PC-3 (cell line): ENCODE results near the gene ACAD11. TPM values are rescaled to one million over a fixed set of nuclear protein-coding genes. Genes with fewer than 3 reads are reported as not detected.
A peak's percentile ranks its signal among the peaks of the same experiment; 100 is the strongest.

ENCODE experiments used
- ATAC-seq: fragments of 200-7000 bp; cut with Tn5 transposase; 2 replicates; pipeline ENCODE4 v1.9.1; 2020; ENCODE audit warnings: mild to moderate bottlenecking, moderate library complexity
- BruUV-seq: library from RNA; stranded (reverse); fragments of 400-500 nt; replicated peaks from 2 replicates; lab custom pipeline; 2021; lab: Mats Ljungman, UMichigan
- CTCF ChIA-PET: fragments of 300-600 bp; sonication (Branson Sonifier 250); formaldehyde crosslinking; loops from one replicate; lab custom pipeline; 2022; ENCODE audit warnings: antibody characterized with exemption; lab: Charles Lee
- POLR2A ChIA-PET: fragments of 300-600 bp; sonication (Branson Sonifier 250); formaldehyde crosslinking; loops from one replicate; lab custom pipeline; 2022; ENCODE audit warnings: antibody characterized with exemption; ENCODE audit not compliant: unreplicated experiment; lab: Charles Lee
- DNase-seq: peaks from one replicate; pipeline ENCODE4 v3.0.0-alpha.2; 2015
- H2AFZ ChIP-seq: fragments of 300-600 bp; sonication (generic); 2 replicates; pipeline ENCODE4 v1.6.0; 2016; ENCODE audit warnings: antibody characterized with exemption, low read length
- H3F3A ChIP-seq: fragments of 300-600 bp; sonication (generic); one replicate; pipeline ENCODE4 v1.6.0; 2017; ENCODE audit warnings: antibody characterized with exemption, low read length, control low read depth, mild to moderate bottlenecking; ENCODE audit not compliant: unreplicated experiment
- H3K27ac ChIP-seq: fragments of 300-600 bp; sonication (generic); 2 replicates; pipeline ENCODE4 v1.5.1; 2016; ENCODE audit warnings: mild to moderate bottlenecking, low read length
- H3K27me3 ChIP-seq: fragments of 300-600 bp; sonication (generic); 2 replicates; pipeline ENCODE4 v1.6.1; 2016; ENCODE audit warnings: low read length, mixed read lengths
- H3K36me3 ChIP-seq: fragments of 300-600 bp; sonication (generic); 2 replicates; pipeline ENCODE4 v1.6.1; 2016; ENCODE audit warnings: low read depth, mixed run types, low read length, mixed read lengths
- H3K4me1 ChIP-seq: fragments of 300-600 bp; sonication (generic); 2 replicates; pipeline ENCODE4 v1.5.1; 2016; ENCODE audit warnings: low read length; ENCODE audit not compliant: insufficient read depth
- H3K4me2 ChIP-seq: fragments of 300-600 bp; sonication (generic); 2 replicates; pipeline ENCODE4 v1.6.0; 2016; ENCODE audit warnings: low read length
- H3K4me3 ChIP-seq: fragments of 300-600 bp; sonication (generic); 2 replicates; pipeline ENCODE4 v1.5.1; 2016; ENCODE audit warnings: mild to moderate bottlenecking, low read length, mixed read lengths
- H3K79me2 ChIP-seq: fragments of 300-600 bp; sonication (generic); 2 replicates; pipeline ENCODE4 v1.6.1; 2017; ENCODE audit warnings: low read length, mixed read lengths
- H3K9ac ChIP-seq: fragments of 300-600 bp; sonication (generic); 2 replicates; pipeline ENCODE4 v1.6.0; 2016; ENCODE audit warnings: mild to moderate bottlenecking, low read length
- H3K9me2 ChIP-seq: fragments of 300-600 bp; sonication (generic); replicated peaks from 2 replicates; pipeline ENCODE4 v1.6.1; 2016; ENCODE audit warnings: mixed run types, low read length, mixed read lengths
- H3K9me3 ChIP-seq: fragments of 300-600 bp; sonication (generic); 2 replicates; pipeline ENCODE4 v1.6.1; 2016; ENCODE audit warnings: low read length, mixed read lengths
- H4K20me1 ChIP-seq: fragments of 300-600 bp; sonication (generic); 2 replicates; pipeline ENCODE4 v1.6.1; 2016; ENCODE audit warnings: low read length, mixed read lengths
- EZH2 ChIP-seq: fragments of 300-600 bp; sonication (generic); IDR thresholded peaks from one replicate; pipeline ENCODE4 v1.6.1; 2017; ENCODE audit warnings: antibody characterized with exemption, mild to moderate bottlenecking, low read length; ENCODE audit not compliant: unreplicated experiment
- EZH2phosphoT487 ChIP-seq: fragments of 300-600 bp; sonication (generic); IDR thresholded peaks from 2 replicates; pipeline ENCODE4 v1.6.1; 2018; ENCODE audit warnings: mild to moderate bottlenecking, antibody characterized with exemption, low read length, borderline replicate concordance
- intact Hi-C: fragments of 100-400 bp; cut with micrococcal nuclease; formaldehyde crosslinking; loops from 2 replicates; pipeline ENCODE4 v1.9.0; 2023
- total RNA-seq: library from RNA; depleted of rRNA; stranded (reverse); fragments of >200 nt; gene quantifications from 2 replicates; pipeline ENCODE4 v1.2.3, GENCODE V29; 2014
- TF ChIP-seq, protein P1 (sequence below): fragments of 300-600 bp; sonication (generic); conservative IDR thresholded peaks from 2 replicates; pipeline ENCODE4 v1.5.1; 2017; ENCODE audit warnings: antibody characterized with exemption, low read depth, mild to moderate bottlenecking, low read length

The ACAD11 gene
- total RNA-seq, 1 experiment from 2014 or later, result 4.7 TPM

DNA sequence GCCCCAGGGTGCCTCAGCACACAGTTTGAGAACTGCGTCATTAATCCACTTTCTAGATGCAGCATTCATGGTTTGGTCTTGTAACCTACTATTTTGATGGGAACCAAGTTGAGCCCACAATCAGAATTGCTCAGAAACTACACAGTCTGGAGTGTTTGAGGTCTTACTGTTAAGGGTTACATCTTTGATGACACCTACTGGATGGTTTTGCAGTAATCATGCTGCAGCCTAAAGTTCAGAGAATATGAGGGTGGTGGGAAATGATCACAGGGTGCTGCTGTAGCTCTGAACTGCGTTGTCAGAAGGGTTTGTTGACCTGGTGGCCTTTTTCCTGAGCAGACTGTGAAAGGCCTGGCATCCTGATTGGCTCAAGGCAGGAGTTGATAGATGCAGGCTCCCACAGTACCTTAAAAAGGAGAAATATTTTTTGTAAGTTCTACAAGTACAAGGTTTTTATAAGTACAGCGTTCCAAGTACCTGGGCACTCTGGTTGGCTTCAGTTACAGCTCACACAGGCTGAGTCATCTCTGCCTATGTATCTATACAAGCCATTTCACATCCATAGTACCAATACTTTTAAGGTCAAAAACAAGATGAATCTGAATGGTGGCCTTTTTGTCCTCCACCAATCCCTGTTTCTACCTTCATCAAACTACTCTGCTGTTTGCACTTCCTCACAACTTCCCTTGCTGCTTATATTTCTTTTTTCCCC is 123.0 kb downstream of the ACAD11 start:
- ATAC-seq, result peak; percentile 38; the same call in 1 of the 2 replicates
- intact Hi-C loops, result loop anchor here (1.0 to 10.0 kb wide), 2 partner anchors 106 to 192 kb away; no protein-coding TSS in a partner anchor
- POLR2A ChIA-PET, result no interaction called here

DNA sequence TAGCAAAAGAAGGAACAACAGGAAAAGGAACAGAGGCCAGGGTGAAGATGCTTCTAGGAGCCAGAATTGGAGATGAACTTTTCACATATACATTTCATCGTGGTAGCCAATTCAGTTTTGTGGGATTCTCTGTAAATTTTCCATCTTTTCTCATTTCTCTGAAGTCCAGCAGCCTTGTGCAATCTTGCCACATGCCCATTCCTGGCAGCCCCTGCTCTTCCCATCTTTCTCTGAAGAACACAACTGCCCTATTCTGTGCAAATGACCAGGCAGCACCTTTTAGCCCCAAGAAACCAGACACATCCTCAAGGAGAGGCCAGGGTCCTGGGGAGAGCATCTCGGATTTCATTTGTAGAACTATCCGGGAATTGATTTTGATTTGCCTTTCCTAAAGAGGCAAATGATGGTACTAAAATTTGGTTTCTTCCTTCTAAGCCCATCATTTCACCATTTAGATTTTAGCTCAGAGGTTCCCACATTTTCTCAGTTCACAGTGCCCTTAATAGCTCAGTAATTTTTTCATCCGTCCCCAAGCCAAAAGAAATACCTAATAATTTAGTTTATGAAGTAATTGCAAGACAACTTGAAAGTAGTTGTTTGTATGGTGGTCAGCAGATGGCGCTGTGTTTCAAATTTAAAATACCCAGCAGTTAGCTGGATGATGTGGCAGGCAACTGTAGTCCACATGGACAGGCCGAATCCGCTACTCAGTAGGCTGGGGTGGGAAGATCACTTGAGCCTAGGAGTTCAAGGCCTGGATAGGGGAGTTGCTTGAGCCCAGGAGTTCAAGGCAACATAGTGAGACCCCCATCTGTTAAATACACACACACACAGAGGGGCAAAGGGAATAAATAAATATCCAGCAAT is 123.8 kb downstream of the ACAD11 start:
- BruUV-seq, result no TSS peak
- DNase-seq, result peak; percentile 71
- H3K27me3 ChIP-seq, result no peaks in the 10 kb centered on the region
- H3K4me3 ChIP-seq, result no peak overlapping the region
- ChIA-PET CTCF (interaction anchor here (0.7 to 0.9 kb wide), 2 partner anchors 106 to 217 kb away, joined by 4 to 10 read pairs; no protein-coding TSS in a partner anchor), POLR2A (interaction anchor here (0.6 kb wide), 1 partner anchor 336 kb away, joined by 3 read pairs; no protein-coding TSS in a partner anchor)
- H4K20me1 ChIP-seq, result no peaks in the 10 kb centered on the region
- H3K9me3 ChIP-seq, result no peaks in the 10 kb centered on the region
- H3K36me3 ChIP-seq, result no peaks in the 10 kb centered on the region; the same call in 1 of the 2 replicates
- no peaks in the 10 kb centered on the region for H3F3A ChIP-seq
- intact Hi-C loops, result loop anchor here (1.0 to 10.0 kb wide), 2 partner anchors 106 to 191 kb away; no protein-coding TSS in a partner anchor
- no peak overlapping the region for H3K27ac ChIP-seq
- no peaks in the 10 kb centered on the region for H3K4me1 ChIP-seq
- H3K9ac ChIP-seq, result no peak overlapping the region
- no peaks in the 10 kb centered on the region for H3K79me2 ChIP-seq
- H3K9me2 ChIP-seq, result no peaks in the 10 kb centered on the region
- TF ChIP-seq EZH2phosphoT487, result no peak
- TF ChIP-seq, protein P1, sequence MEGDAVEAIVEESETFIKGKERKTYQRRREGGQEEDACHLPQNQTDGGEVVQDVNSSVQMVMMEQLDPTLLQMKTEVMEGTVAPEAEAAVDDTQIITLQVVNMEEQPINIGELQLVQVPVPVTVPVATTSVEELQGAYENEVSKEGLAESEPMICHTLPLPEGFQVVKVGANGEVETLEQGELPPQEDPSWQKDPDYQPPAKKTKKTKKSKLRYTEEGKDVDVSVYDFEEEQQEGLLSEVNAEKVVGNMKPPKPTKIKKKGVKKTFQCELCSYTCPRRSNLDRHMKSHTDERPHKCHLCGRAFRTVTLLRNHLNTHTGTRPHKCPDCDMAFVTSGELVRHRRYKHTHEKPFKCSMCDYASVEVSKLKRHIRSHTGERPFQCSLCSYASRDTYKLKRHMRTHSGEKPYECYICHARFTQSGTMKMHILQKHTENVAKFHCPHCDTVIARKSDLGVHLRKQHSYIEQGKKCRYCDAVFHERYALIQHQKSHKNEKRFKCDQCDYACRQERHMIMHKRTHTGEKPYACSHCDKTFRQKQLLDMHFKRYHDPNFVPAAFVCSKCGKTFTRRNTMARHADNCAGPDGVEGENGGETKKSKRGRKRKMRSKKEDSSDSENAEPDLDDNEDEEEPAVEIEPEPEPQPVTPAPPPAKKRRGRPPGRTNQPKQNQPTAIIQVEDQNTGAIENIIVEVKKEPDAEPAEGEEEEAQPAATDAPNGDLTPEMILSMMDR, result peak; percentile 65
- no peak overlapping the region for H3K4me2 ChIP-seq
- peak; percentile 83 for ATAC-seq
- H2AFZ ChIP-seq, result no peak overlapping the region

More for the DNA sequence above, 123.0 kb downstream of the ACAD11 start:
- no peak overlapping the region for H3K9ac ChIP-seq
- no peak overlapping the region for H3K4me3 ChIP-seq
- H2AFZ ChIP-seq, result no peak overlapping the region
- TF ChIP-seq, protein P1, result no peak
- TF ChIP-seq EZH2phosphoT487 (no peak), EZH2 (no peak)
- H3K27me3 ChIP-seq, result no peaks in the 10 kb centered on the region
- no peaks in the 10 kb centered on the region for H3K9me2 ChIP-seq
- no peaks in the 10 kb centered on the region for H4K20me1 ChIP-seq
- BruUV-seq, result no TSS peak
- H3K4me2 ChIP-seq, result no peak overlapping the region
- H3K27ac ChIP-seq, result no peak overlapping the region
- CTCF ChIA-PET, result interaction anchor here (0.7 to 0.9 kb wide), 2 partner anchors 105 to 218 kb away, joined by 4 to 10 read pairs; no protein-coding TSS in a partner anchor
- H3K36me3 ChIP-seq, result no peaks in the 10 kb centered on the region
- no peak for DNase-seq
- H3F3A ChIP-seq, result no peaks in the 10 kb centered on the region
- no peaks in the 10 kb centered on the region for H3K9me3 ChIP-seq
- H3K4me1 ChIP-seq, result no peaks in the 10 kb centered on the region
- H3K79me2 ChIP-seq, result no peaks in the 10 kb centered on the region
